Smooth muscle cell (in vitro differentiated cells): ENCODE results near the gene MB. TPM values are rescaled to one million over a fixed set of nuclear protein-coding genes. Genes with fewer than 3 reads are reported as not detected.

Experiments used
- DNase-seq: peaks from one replicate; lab custom pipeline; 2025; ENCODE audit not compliant: unreplicated experiment; lab: John Stamatoyannopoulos, UW
- H2AFZ ChIP-seq: fragments of 200-600 bp; sonication (generic); 2 replicates; pipeline ENCODE4 v1.6.0; 2016; ENCODE audit warnings: antibody characterized with exemption, low read depth, mild to moderate bottlenecking
- H3F3A ChIP-seq: fragments of 200-600 bp; sonication (generic); 2 replicates; pipeline ENCODE4 v1.6.0; 2017; ENCODE audit warnings: antibody characterized with exemption, low read depth
- H3K27ac ChIP-seq: fragments of 200-600 bp; sonication (generic); 2 replicates; pipeline ENCODE4 v1.5.1; 2016; ENCODE audit warnings: low read depth, mild to moderate bottlenecking
- H3K27me3 ChIP-seq: fragments of 200-600 bp; sonication (generic); 2 replicates; pipeline ENCODE4 v1.6.1; 2016; ENCODE audit warnings: low read depth, mild to moderate bottlenecking
- H3K36me3 ChIP-seq: fragments of 200-600 bp; sonication (generic); 2 replicates; pipeline ENCODE4 v1.5.1; 2016; ENCODE audit warnings: low read depth
- H3K4me1 ChIP-seq: fragments of 200-600 bp; sonication (generic); 2 replicates; pipeline ENCODE4 v1.5.1; 2016; ENCODE audit warnings: low read depth
- H3K4me2 ChIP-seq: fragments of 200-600 bp; sonication (generic); 2 replicates; pipeline ENCODE4 v1.6.0; 2016; ENCODE audit warnings: mild to moderate bottlenecking
- H3K4me3 ChIP-seq: fragments of 200-600 bp; sonication (generic); 2 replicates; pipeline ENCODE4 v1.5.1; 2016; ENCODE audit warnings: mild to moderate bottlenecking
- H3K79me2 ChIP-seq: fragments of 200-600 bp; sonication (generic); 2 replicates; pipeline ENCODE4 v1.6.0; 2016; ENCODE audit warnings: low read depth, mild to moderate bottlenecking
- H3K9ac ChIP-seq: fragments of 200-600 bp; sonication (generic); 2 replicates; pipeline ENCODE4 v1.6.0; 2016; ENCODE audit warnings: low read depth
- H3K9me3 ChIP-seq: fragments of 200-600 bp; sonication (generic); replicated peaks from 2 replicates; pipeline ENCODE4 v1.5.1; 2016; ENCODE audit warnings: low read depth
- H4K20me1 ChIP-seq: fragments of 200-600 bp; sonication (generic); 2 replicates; pipeline ENCODE4 v1.6.0; 2016; ENCODE audit warnings: low read depth
- CTCF ChIP-seq: fragments of 200-600 bp; sonication (generic); IDR thresholded peaks from 2 replicates; pipeline ENCODE4 v1.5.1; 2017; ENCODE audit warnings: borderline replicate concordance, mild to moderate bottlenecking, antibody characterized with exemption; ENCODE audit not compliant: insufficient read depth, poor library complexity, severe bottlenecking
- WGBS: methylation state at CpG from one replicate; pipeline ENCODE4 v1.1.7; 2016; ENCODE audit warnings: low lambda C conversion rate; 5-methylcytosine and 5-hydroxymethylcytosine counted together
- polyA plus RNA-seq: library from polyadenylated mRNA; unstranded; fragments of >200 nt; fragmentation: Nextera tagmentation; extraction: Ambion mirVana; gene quantifications from 2 replicates; pipeline ENCODE4 v1.2.1, GENCODE V29; 2016
- total RNA-seq: library from RNA; depleted of rRNA; stranded (reverse); fragments of >200 nt; gene quantifications from 2 replicates; pipeline ENCODE4 v1.2.3, GENCODE V29; 2014

Gene MB
- total and polyA plus RNA-seq, 2 experiments from 2014 or later: 0.53 TPM; not detected in 1

- H3K4me2 ChIP-seq: no peak overlapping the region
- H3K4me3 ChIP-seq: no peak overlapping the region
- no peak overlapping the region for H3K27ac ChIP-seq
- no peak overlapping the region for H2AFZ ChIP-seq
- peaks cover 4% of the 10 kb centered on the region for H3K4me1 ChIP-seq
- DNase-seq: no peak
- H3K79me2 ChIP-seq: no peaks in the 10 kb centered on the region
- no peak for TF ChIP-seq CTCF
- H4K20me1 ChIP-seq: no peaks in the 10 kb centered on the region
- no peaks in the 10 kb centered on the region for H3K27me3 ChIP-seq
- no peaks in the 10 kb centered on the region for H3K36me3 ChIP-seq
- no peak overlapping the region for H3K9ac ChIP-seq
- WGBS: 60% methylated on average over 6 of the region's 9 CpGs
- H3F3A ChIP-seq: no peaks in the 10 kb centered on the region
- no peaks in the 10 kb centered on the region for H3K9me3 ChIP-seq
Measured at GRCh38 chr22:35622191-35622913, 5.2 kb upstream of the MB start.

GRCh38 chr22:35621451-35621850 is 4.3 kb upstream of the MB start:
- whole genome bisulfite sequencing: 89% methylated on average over 6 of the region's 6 CpGs
- no peaks in the 10 kb centered on the region for H3F3A ChIP-seq
- H3K79me2 ChIP-seq: no peaks in the 10 kb centered on the region
- no peaks in the 10 kb centered on the region for H3K36me3 ChIP-seq
- H3K4me2 ChIP-seq: no peak overlapping the region
- no peak for DNase-seq
- H3K27ac ChIP-seq: no peak overlapping the region
- no peaks in the 10 kb centered on the region for H3K9me3 ChIP-seq
- no peak overlapping the region for H3K4me3 ChIP-seq
- TF ChIP-seq CTCF: no peak
- peaks cover 4% of the 10 kb centered on the region for H3K4me1 ChIP-seq
- no peak overlapping the region for H2AFZ ChIP-seq
- H3K27me3 ChIP-seq: no peaks in the 10 kb centered on the region
- H4K20me1 ChIP-seq: no peaks in the 10 kb centered on the region
- H3K9ac ChIP-seq: no peak overlapping the region

GRCh38 chr22:35620624-35621251 is 3.6 kb upstream of the MB start:
- Histone ChIP-seq H3K27me3 (no peaks in the 10 kb centered on the region), H4K20me1 (no peaks in the 10 kb centered on the region), H3F3A (no peaks in the 10 kb centered on the region), H2AFZ (no peak overlapping the region), H3K4me2 (no peak overlapping the region), H3K4me1 (peaks cover 4% of the 10 kb centered on the region), H3K9me3 (no peaks in the 10 kb centered on the region), H3K79me2 (no peaks in the 10 kb centered on the region), H3K4me3 (no peak overlapping the region), H3K36me3 (no peaks in the 10 kb centered on the region), H3K9ac (peak overlapping the region; percentile 15), H3K27ac (no peak overlapping the region)
- no peak for DNase-seq
- 82% methylated on average over 15 of the region's 15 CpGs for WGBS
- no peak for TF ChIP-seq CTCF
